T-cell (primary cell): ENCODE results near the gene CSRP2. TPM values are rescaled to one million over a fixed set of nuclear protein-coding genes. Genes with fewer than 3 reads are reported as not detected.

ENCODE experiments used
- ATAC-seq, 4 experiments: fragments of 200-7000 bp in 3 of 4; fragments of 150-1000 bp in 1 of 4; cut with Tn5 transposase; replicated peaks in 1 of 4; 1 replicate in 3 of 4; 2 replicates in 1 of 4; pipeline ENCODE4 v1.10.0; 2021; ENCODE audit warnings: moderate library complexity in 3 of 4, mild to moderate bottlenecking in 2 of 4, moderate number of reproducible peaks in 1 of 4
- CTCF ChIA-PET, 2 donors: fragments of 300-600 bp; sonication (Branson Sonifier 250); formaldehyde crosslinking; loops; one replicate each; lab custom pipeline; 2022; ENCODE audit warnings: antibody characterized with exemption in 2 of 2; lab: Charles Lee
- POLR2A ChIA-PET, 2 donors: fragments of 300-600 bp; sonication (Branson Sonifier 250); formaldehyde crosslinking; loops; one replicate each; lab custom pipeline; 2022; ENCODE audit warnings: antibody characterized with exemption in 2 of 2; lab: Charles Lee
- DNase-seq, 35 experiments: peaks; one replicate each; pipeline versions ENCODE4 v3.0.0 to v3.0.0-alpha.2; 2013 to 2023
- H3K27ac ChIP-seq: one replicate; pipeline ENCODE4 v1.5.1; 2013; ENCODE audit warnings: low read length
- H3K27me3 ChIP-seq, 2 experiments: replicated peaks in 1 of 2; 1 replicate in 1 of 2; 2 replicates in 1 of 2; pipeline versions ENCODE4 v1.6.1 to v1.7.0; 2013; ENCODE audit warnings: low read length in 1 of 2, mixed read lengths in 1 of 2; ENCODE audit not compliant: control insufficient read depth in 2 of 2, insufficient read depth in 2 of 2; ENCODE audit errors: extremely low read depth in 1 of 2
- H3K36me3 ChIP-seq, 2 donors: 1 replicate in 1 of 2; 2 replicates in 1 of 2; pipeline versions ENCODE4 v1.6.1 to v1.7.0; 2013; ENCODE audit warnings: low read length in 1 of 2; ENCODE audit not compliant: control insufficient read depth in 2 of 2, insufficient read depth in 1 of 2; ENCODE audit errors: extremely low read depth in 1 of 2
- H3K4me1 ChIP-seq, 2 experiments: 1 replicate in 1 of 2; 2 replicates in 1 of 2; pipeline versions ENCODE4 v1.6.1 to v1.7.0; 2013; ENCODE audit warnings: low read length in 2 of 2, mixed read lengths in 1 of 2; ENCODE audit not compliant: insufficient read depth in 2 of 2, control insufficient read depth in 1 of 2; ENCODE audit errors: extremely low read depth in 1 of 2
- H3K4me3 ChIP-seq, 2 donors: 1 replicate in 1 of 2; 2 replicates in 1 of 2; pipeline versions ENCODE4 v1.5.1 to v1.7.0; 2013; ENCODE audit warnings: mild to moderate bottlenecking in 2 of 2, low read length in 1 of 2, moderate library complexity in 1 of 2; ENCODE audit not compliant: control insufficient read depth in 1 of 2; ENCODE audit errors: extremely low read depth in 1 of 2
- H3K9me3 ChIP-seq: 2 replicates; pipeline ENCODE4 v1.7.0; 2013
- H3K27ac Mint-ChIP-seq, 2 donors: one replicate each; pipeline ENCODE4 v1.8.0; 2020 to 2021; ENCODE audit warnings: mild to moderate bottlenecking in 2 of 2, mixed read lengths in 2 of 2
- H3K27me3 Mint-ChIP-seq, 2 donors: one replicate each; pipeline ENCODE4 v1.8.0; 2021 to 2022; ENCODE audit warnings: mixed read lengths in 2 of 2
- H3K36me3 Mint-ChIP-seq: one replicate; pipeline ENCODE4 v1.8.0; 2021; ENCODE audit warnings: mixed read lengths
- H3K4me1 Mint-ChIP-seq, 3 donors: one replicate each; pipeline ENCODE4 v1.8.0; 2020 to 2022; ENCODE audit warnings: mixed read lengths in 3 of 3, mild to moderate bottlenecking in 1 of 3
- H3K4me3 Mint-ChIP-seq, 3 donors: one replicate each; pipeline ENCODE4 v1.8.0; 2020 to 2022; ENCODE audit warnings: mild to moderate bottlenecking in 3 of 3, mixed read lengths in 3 of 3, moderate library complexity in 3 of 3
- H3K9me3 Mint-ChIP-seq, 3 donors: one replicate each; pipeline ENCODE4 v1.8.0; 2020 to 2022; ENCODE audit warnings: mixed read lengths in 3 of 3
- WGBS: methylation state at CpG from one replicate; pipeline ENCODE4 v1.1.5; 2013; ENCODE audit warnings: missing lambda C conversion rate; ENCODE audit not compliant: insufficient coverage; 5-methylcytosine and 5-hydroxymethylcytosine counted together
- total RNA-seq, 35 experiments: library from RNA in 6 of 35; stranded (reverse) in 6 of 35; fragments of 120-200 nt in 1 of 35; gene quantifications; one replicate each; pipeline versions ENCODE4 v1.2.1 to v1.2.4 and lab custom pipeline; 2013 to 2026

CSRP2 gene
- total RNA-seq, 5 donors from 2014 or later (not counting 1 experiment from before 2014, with no cell fraction given) = 0.19 to 0.50 TPM; not detected in 3

DNA sequence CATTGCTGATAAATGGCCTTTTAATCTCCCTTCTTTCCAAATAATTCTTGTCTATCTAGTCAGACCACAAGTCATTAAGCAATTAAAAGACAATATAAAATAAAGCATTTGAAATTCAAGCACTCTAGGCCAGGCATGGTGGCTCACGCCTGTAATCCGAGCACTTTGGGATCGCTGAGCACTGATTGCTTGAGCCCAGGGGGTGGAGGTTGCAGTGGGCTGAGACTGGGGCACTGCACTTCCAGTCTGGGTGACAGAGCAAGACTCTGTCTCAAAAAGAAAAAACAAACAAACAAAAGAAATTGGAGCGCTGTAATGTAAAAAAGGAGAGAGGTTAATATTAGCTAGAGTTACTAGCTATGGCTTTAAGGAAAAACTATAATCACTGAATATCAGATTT lies 30.5 kb upstream of the CSRP2 start:
- H3K9me3 ChIP-seq = no peaks in the 10 kb centered on the region
- H3K36me3 ChIP-seq = no peaks in the 10 kb centered on the region
- Mint-ChIP-seq H3K27me3 (peaks cover 9 to 17% of the 10 kb centered on the region in 2 donors), H3K9me3 (no peaks in the 10 kb centered on the region), H3K4me1 (no peaks in the 10 kb centered on the region), H3K4me3 (no peak overlapping the region), H3K27ac (no peak overlapping the region), H3K36me3 (no peaks in the 10 kb centered on the region)
- no peaks in the 10 kb centered on the region for H3K4me1 ChIP-seq
- no peak overlapping the region for H3K4me3 ChIP-seq
- no peak overlapping the region for H3K27ac ChIP-seq
- ATAC-seq (no peak), DNase-seq (no peak)
- H3K27me3 ChIP-seq = no peaks in the 10 kb centered on the region
- WGBS = no CpG with 5 or more reads among the region's 4 CpGs
- CTCF ChIA-PET = no interaction called here
- POLR2A ChIA-PET = no interaction called here

- H3K4me1 ChIP-seq = no peaks in the 10 kb centered on the region
- Mint-ChIP-seq H3K4me1 (no peaks in the 10 kb centered on the region), H3K27me3 (peaks cover 9 to 17% of the 10 kb centered on the region in 2 donors), H3K9me3 (no peaks in the 10 kb centered on the region), H3K27ac (no peak overlapping the region), H3K4me3 (no peak overlapping the region), H3K36me3 (no peaks in the 10 kb centered on the region)
- 67% methylated on average over 1 of the region's 6 CpGs for WGBS
- H3K27me3 ChIP-seq = no peaks in the 10 kb centered on the region
- no peak overlapping the region for H3K27ac ChIP-seq
- no peak overlapping the region for H3K4me3 ChIP-seq
- CTCF ChIA-PET = no interaction called here
- H3K36me3 ChIP-seq = no peaks in the 10 kb centered on the region
- ATAC-seq (no peak), DNase-seq (no peak)
- no peaks in the 10 kb centered on the region for H3K9me3 ChIP-seq
- POLR2A ChIA-PET = no interaction called here
Measured at GRCh38 chr12:76908303-76909017, 29.6 kb upstream of the CSRP2 start.

DNA sequence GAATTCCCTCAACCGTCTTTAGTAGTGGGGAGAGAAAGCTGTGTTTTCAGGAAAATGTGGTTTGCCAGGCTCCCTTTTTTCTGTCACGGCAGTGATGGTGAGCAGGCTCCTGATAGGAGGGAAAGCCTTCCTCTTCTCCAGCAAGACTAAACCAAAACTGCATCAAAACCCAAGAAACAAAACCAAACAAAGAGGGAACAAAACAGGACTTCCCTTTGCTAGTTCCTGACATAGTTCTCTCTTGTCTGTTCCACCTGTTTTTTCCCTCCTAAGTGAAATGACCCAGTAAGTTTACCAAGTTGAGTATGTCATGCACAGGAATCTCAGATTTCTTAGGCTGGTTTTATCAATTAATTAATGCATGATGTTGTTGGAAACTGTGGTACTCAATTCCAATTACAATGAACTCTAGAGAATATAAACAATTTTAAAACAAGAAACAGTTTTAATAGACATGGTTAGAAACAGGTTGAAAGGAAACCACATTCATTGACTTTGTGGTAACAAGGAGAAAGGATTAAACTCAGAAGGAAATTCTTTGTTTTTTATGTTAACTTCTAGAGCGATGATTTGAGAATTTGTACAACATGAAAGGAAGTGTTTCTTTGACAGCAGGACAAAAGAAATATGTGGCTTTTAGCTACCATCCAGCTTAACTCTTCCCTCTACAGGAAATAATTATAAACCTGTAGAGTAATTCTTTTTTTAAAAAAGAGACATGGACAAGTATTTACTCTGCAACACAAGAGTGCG lies 23.0 kb upstream of the CSRP2 start:
- WGBS = no CpG with 5 or more reads among the region's 4 CpGs
- no peaks in the 10 kb centered on the region for H3K36me3 ChIP-seq
- H3K4me3 ChIP-seq = no peak overlapping the region
- H3K9me3 ChIP-seq = no peaks in the 10 kb centered on the region
- H3K4me3 Mint-ChIP-seq = peak overlapping the region in 1 of 3 donors; percentile 33
- H3K4me1 ChIP-seq = peaks cover 6 to 14% of the 10 kb centered on the region in 2 experiments
- CTCF ChIA-PET = no interaction called here
- peaks cover 14 to 20% (median 18%) of the 10 kb centered on the region in 3 donors for H3K4me1 Mint-ChIP-seq
- ATAC-seq = peak in 1 of 4 experiments; percentile 50
- no peak overlapping the region for H3K27ac ChIP-seq
- H3K36me3 Mint-ChIP-seq = no peaks in the 10 kb centered on the region
- H3K27ac Mint-ChIP-seq = peak overlapping the region in 1 of 2 donors; percentile 53
- H3K27me3 Mint-ChIP-seq = peaks cover 0 to 2% of the 10 kb centered on the region in 2 donors
- no peaks in the 10 kb centered on the region for H3K27me3 ChIP-seq
- H3K9me3 Mint-ChIP-seq = no peaks in the 10 kb centered on the region
- DNase-seq = no peak
- POLR2A ChIA-PET = no interaction called here

GRCh38 chr12:76899522-76899921 lies 20.7 kb upstream of the CSRP2 start:
- peaks cover 6 to 14% of the 10 kb centered on the region in 2 experiments for H3K4me1 ChIP-seq
- no peak for ATAC-seq
- Mint-ChIP-seq H3K4me3 (no peak overlapping the region), H3K27ac (no peak overlapping the region), H3K36me3 (no peaks in the 10 kb centered on the region), H3K4me1 (peaks cover 14 to 20% (median 18%) of the 10 kb centered on the region in 3 donors), H3K9me3 (no peaks in the 10 kb centered on the region), H3K27me3 (no peaks in the 10 kb centered on the region)
- POLR2A ChIA-PET = no interaction called here
- H3K36me3 ChIP-seq = no peaks in the 10 kb centered on the region
- H3K27ac ChIP-seq = no peak overlapping the region
- no peak overlapping the region for H3K4me3 ChIP-seq
- no peaks in the 10 kb centered on the region for H3K9me3 ChIP-seq
- H3K27me3 ChIP-seq = no peaks in the 10 kb centered on the region
- 100% methylated on average over 1 of the region's 2 CpGs for WGBS
- CTCF ChIA-PET = no interaction called here
- no peak for DNase-seq

DNA sequence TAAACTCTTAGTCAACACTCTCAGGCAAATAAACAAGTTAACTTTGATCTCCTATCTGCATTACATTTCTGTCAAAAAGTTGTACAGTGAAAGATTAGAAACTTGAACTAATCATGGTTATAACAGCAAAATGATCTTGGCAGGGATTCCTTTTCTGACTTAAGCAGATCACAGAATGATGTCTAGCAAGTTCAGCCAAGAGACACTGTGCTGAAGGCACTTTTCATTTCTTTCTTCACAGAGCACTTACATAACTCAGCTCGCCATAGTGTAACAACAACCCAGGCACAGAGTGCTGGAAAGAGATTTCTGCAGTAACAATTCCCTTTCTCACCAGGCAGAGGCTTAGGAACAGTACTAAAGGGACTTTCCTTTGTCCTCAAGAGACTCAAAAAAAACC lies 19.6 kb upstream of the CSRP2 start:
- CTCF ChIA-PET = no interaction called here
- H3K4me1 Mint-ChIP-seq = peaks cover 14 to 20% (median 18%) of the 10 kb centered on the region in 3 donors
- 80% methylated on average over 1 of the region's 1 CpG for WGBS
- H3K4me1 ChIP-seq = peaks cover 6 to 14% of the 10 kb centered on the region in 2 experiments
- no peaks in the 10 kb centered on the region for H3K36me3 Mint-ChIP-seq
- peaks cover 0 to 4% (median 0%) of the 10 kb centered on the region in 3 donors for H3K9me3 Mint-ChIP-seq
- ATAC-seq (no peak), DNase-seq (no peak)
- no peak overlapping the region for H3K4me3 ChIP-seq
- H3K27ac ChIP-seq = no peak overlapping the region
- H3K27me3 Mint-ChIP-seq = no peaks in the 10 kb centered on the region
- H3K27ac Mint-ChIP-seq = no peak overlapping the region
- no peaks in the 10 kb centered on the region for H3K9me3 ChIP-seq
- POLR2A ChIA-PET = no interaction called here
- no peaks in the 10 kb centered on the region for H3K27me3 ChIP-seq
- no peaks in the 10 kb centered on the region for H3K36me3 ChIP-seq
- no peak overlapping the region for H3K4me3 Mint-ChIP-seq

DNA sequence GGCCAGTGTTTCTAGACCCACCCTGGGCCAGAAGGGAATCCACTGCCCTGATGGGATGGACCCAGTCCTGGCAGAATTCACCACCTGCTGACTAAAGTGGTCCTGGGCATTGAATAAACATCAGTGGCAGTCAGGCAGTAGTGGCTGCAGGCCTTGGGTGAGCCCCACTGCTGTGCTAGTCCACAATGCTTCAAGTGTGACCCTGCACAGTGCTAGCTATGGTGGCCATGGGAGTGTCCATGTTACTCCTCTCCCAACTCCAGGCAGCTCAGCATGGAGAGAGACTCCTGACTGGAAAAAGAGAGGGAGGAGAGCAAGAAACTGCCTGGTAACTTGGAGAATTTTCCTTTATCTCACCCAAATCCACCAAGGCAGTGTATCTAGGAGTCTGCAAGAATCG lies 17.5 kb upstream of the CSRP2 start:
- Mint-ChIP-seq H3K27ac (no peak overlapping the region), H3K9me3 (peaks cover 0 to 4% (median 0%) of the 10 kb centered on the region in 3 donors), H3K36me3 (no peaks in the 10 kb centered on the region), H3K27me3 (peaks cover 0 to 7% of the 10 kb centered on the region in 2 donors), H3K4me1 (peaks cover 0 to 1% (median under 1%) of the 10 kb centered on the region in 3 donors), H3K4me3 (no peak overlapping the region)
- POLR2A ChIA-PET = no interaction called here
- no peaks in the 10 kb centered on the region for H3K9me3 ChIP-seq
- CTCF ChIA-PET = no interaction called here
- no peak overlapping the region for H3K4me3 ChIP-seq
- H3K27me3 ChIP-seq = peaks cover 0 to 1% of the 10 kb centered on the region in 2 experiments
- no peak overlapping the region for H3K27ac ChIP-seq
- no peak for ATAC-seq
- H3K36me3 ChIP-seq = no peaks in the 10 kb centered on the region
- no peaks in the 10 kb centered on the region for H3K4me1 ChIP-seq
- no peak for DNase-seq
- no CpG with 5 or more reads among the region's 1 CpG for WGBS
